Upper lobe of left lung (tissue), 6 donors: Measurements from ENCODE around the gene MYH13. TPM values are rescaled to one million over a fixed set of nuclear protein-coding genes. Genes with fewer than 3 reads are reported as not detected.

Source experiments
- ATAC-seq, 2 donors: fragments of 200-7000 bp; cut with Tn5 transposase; one replicate each; pipeline ENCODE4 v1.9.1; 2022; ENCODE audit warnings: mild to moderate bottlenecking in 2 of 2, moderate library complexity in 2 of 2; ENCODE audit not compliant: low FRiP score in 2 of 2
- DNase-seq, 2 donors: peaks; one replicate each; pipeline ENCODE4 v3.0.0-alpha.2; 2019 to 2020
- H3K27ac ChIP-seq, 4 donors: fragments of 200-600 bp; sonication (generic); one replicate each; pipeline ENCODE4 v1.5.1; 2016 to 2019
- H3K27me3 ChIP-seq, 4 donors: fragments of 200-600 bp; sonication (generic); one replicate each; pipeline ENCODE4 v1.5.1; 2017 to 2019
- H3K36me3 ChIP-seq, 4 donors: fragments of 200-600 bp; sonication (generic); one replicate each; pipeline ENCODE4 v1.5.1; 2016 to 2019
- H3K4me1 ChIP-seq, 4 donors: fragments of 200-600 bp; sonication (generic); one replicate each; pipeline ENCODE4 v1.5.1; 2018 to 2019
- H3K4me3 ChIP-seq, 4 donors: fragments of 200-600 bp; sonication (generic); one replicate each; pipeline ENCODE4 v1.5.1; 2017 to 2019; ENCODE audit warnings: mild to moderate bottlenecking in 2 of 4, moderate library complexity in 1 of 4
- H3K9me3 ChIP-seq, 4 donors: fragments of 200-600 bp; sonication (generic); one replicate each; pipeline ENCODE4 v1.5.1; 2018 to 2019
- EP300 ChIP-seq, 4 donors: sonication (generic); formaldehyde crosslinking; IDR thresholded peaks; one replicate each; pipeline ENCODE4 v1.5.1; 2017; ENCODE audit warnings: antibody characterized with exemption in 4 of 4, control low read depth in 2 of 4
- POLR2A ChIP-seq, 4 donors: fragments of 450-650 bp; IDR thresholded peaks; one replicate each; pipeline ENCODE4 v1.5.1; 2016 to 2017; ENCODE audit warnings: antibody characterized with exemption in 4 of 4, mild to moderate bottlenecking in 2 of 4
- POLR2AphosphoS5 ChIP-seq, 2 donors: sonication (generic); formaldehyde crosslinking; IDR thresholded peaks; one replicate each; pipeline ENCODE4 v1.5.1; 2017; ENCODE audit warnings: antibody characterized with exemption in 2 of 2
- WGBS, 2 donors: methylation state at CpG; one replicate each; pipeline ENCODE4 v1.1.5; 2017 to 2018; 5-methylcytosine and 5-hydroxymethylcytosine counted together
- total RNA-seq, 6 donors: library from RNA; depleted of rRNA in 4 of 6; stranded (reverse); fragments of >200 nt in 4 of 6; gene quantifications; one replicate each; pipeline versions ENCODE4 v1.1.0 to v1.2.1, GENCODE V29; 2016 to 2021
- TF ChIP-seq, protein P1 (sequence below), 6 experiments: fragments of 450-650 bp in 4 of 6; fragments of 200-600 bp in 2 of 6; sonication (generic) in 2 of 6; IDR thresholded peaks; one replicate each; pipeline ENCODE4 v1.5.1; 2016 to 2019; ENCODE audit warnings: antibody characterized with exemption in 6 of 6
- donor health status: DM: no; HTN: no; CAD: no; lungs with moderate emphysema.
- donor health status: DM: no; HTN: yes; CAD: no; lungs with severe emphysema.

MYH13 gene
- total RNA-seq, 6 donors from 2014 or later = 0.09 to 1.0 TPM; not detected in 4

DNA sequence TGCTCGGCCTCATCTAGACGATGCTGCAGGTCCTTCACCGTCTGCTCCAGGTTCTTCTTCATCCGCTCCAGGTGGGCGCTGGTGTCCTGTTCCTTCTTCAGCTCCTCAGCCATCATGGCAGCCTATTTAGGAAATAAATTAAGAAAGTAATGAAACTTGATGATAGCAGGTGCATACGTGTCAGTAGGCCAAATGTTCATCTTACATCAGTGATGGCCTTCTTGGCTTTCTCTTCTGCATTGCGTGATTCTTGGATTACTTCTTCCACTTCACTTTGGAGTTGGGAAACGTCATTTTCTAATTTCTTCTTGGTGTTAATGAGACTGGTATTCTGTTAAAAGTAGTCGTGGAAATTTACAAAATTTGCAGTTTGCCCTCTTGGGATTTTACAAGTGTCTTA lies 20.1 kb upstream of the MYH13 start:
- Histone ChIP-seq H3K27ac (no peak overlapping the region), H3K4me1 (no peaks in the 10 kb centered on the region), H3K36me3 (no peaks in the 10 kb centered on the region), H3K9me3 (no peaks in the 10 kb centered on the region), H3K4me3 (no peak overlapping the region), H3K27me3 (no peaks in the 10 kb centered on the region)
- DNase-seq (no peak), ATAC-seq (no peak)
- TF ChIP-seq POLR2A (IDR thresholded peaks at IDR 0.05) (no peak), EP300 (IDR thresholded peaks at IDR 0.05) (no peak), POLR2AphosphoS5 (IDR thresholded peaks at IDR 0.05) (no peak)
- TF ChIP-seq, protein P1, sequence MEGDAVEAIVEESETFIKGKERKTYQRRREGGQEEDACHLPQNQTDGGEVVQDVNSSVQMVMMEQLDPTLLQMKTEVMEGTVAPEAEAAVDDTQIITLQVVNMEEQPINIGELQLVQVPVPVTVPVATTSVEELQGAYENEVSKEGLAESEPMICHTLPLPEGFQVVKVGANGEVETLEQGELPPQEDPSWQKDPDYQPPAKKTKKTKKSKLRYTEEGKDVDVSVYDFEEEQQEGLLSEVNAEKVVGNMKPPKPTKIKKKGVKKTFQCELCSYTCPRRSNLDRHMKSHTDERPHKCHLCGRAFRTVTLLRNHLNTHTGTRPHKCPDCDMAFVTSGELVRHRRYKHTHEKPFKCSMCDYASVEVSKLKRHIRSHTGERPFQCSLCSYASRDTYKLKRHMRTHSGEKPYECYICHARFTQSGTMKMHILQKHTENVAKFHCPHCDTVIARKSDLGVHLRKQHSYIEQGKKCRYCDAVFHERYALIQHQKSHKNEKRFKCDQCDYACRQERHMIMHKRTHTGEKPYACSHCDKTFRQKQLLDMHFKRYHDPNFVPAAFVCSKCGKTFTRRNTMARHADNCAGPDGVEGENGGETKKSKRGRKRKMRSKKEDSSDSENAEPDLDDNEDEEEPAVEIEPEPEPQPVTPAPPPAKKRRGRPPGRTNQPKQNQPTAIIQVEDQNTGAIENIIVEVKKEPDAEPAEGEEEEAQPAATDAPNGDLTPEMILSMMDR (IDR thresholded peaks at IDR 0.05) = no peak
- 81 to 83% methylated on average over 9 of the region's 9 CpGs for WGBS, 2 donors

DNA sequence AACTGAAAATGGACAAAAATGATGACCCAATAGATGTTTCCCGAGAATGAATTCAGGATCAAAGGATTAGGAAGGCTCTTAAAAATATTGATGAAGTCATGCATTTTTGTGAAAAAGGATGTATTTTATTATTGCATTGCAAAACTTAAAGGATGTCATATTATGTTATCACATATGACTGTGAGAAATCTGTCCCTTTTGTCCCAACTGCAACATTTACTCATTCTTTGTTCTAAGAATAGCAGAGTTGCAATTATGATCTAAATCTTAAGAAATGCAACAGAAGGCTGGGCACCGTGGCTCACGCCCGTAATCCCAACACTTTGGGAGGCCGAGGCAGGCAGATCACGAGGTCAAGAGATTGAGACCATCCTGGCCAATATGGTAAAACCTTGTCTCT lies 13.1 kb upstream of the MYH13 start:
- Histone ChIP-seq H3K36me3 (no peaks in the 10 kb centered on the region), H3K4me3 (no peak overlapping the region)
- WGBS, 2 donors = 70 to 73% methylated on average over 6 of the region's 6 CpGs

DNA sequence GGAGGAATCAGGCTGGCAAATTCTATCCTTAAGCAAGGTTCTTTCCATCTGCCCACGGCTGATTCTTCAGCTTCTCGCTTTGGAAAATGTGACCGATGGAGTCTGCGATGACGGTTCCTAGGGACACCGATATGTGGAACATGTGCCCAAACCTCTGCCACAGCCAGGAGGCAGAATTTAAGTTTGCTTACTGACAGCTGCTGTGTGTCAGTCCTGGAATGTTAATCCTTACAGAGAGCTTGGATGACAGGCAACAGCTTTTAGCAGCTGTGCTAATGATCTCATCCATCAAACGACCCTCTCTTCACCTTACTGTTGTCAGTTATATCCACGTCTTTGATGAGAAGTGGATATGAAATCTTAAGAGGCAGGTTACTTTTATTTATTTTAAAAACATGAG lies 11.4 kb upstream of the MYH13 start:
- Histone ChIP-seq H3K36me3 (no peaks in the 10 kb centered on the region), H3K4me1 (no peaks in the 10 kb centered on the region), H3K27ac (no peak overlapping the region), H3K27me3 (no peaks in the 10 kb centered on the region), H3K9me3 (no peaks in the 10 kb centered on the region), H3K4me3 (no peak overlapping the region)
- ATAC-seq (no peak), DNase-seq (no peak)
- 39 to 45% methylated on average over 8 of the region's 8 CpGs for WGBS, 2 donors
- TF ChIP-seq POLR2A (IDR thresholded peaks at IDR 0.05) (no peak), POLR2AphosphoS5 (IDR thresholded peaks at IDR 0.05) (no peak), EP300 (IDR thresholded peaks at IDR 0.05) (no peak)
- TF ChIP-seq, protein P1 (IDR thresholded peaks at IDR 0.05) = no peak

More for the DNA sequence above, 13.1 kb upstream of the MYH13 start:
- DNase-seq (no peak), ATAC-seq (no peak)
- no peak overlapping the region for H3K27ac ChIP-seq
- H3K27me3 ChIP-seq = no peaks in the 10 kb centered on the region
- no peaks in the 10 kb centered on the region for H3K9me3 ChIP-seq
- TF ChIP-seq POLR2AphosphoS5 (IDR thresholded peaks at IDR 0.05) (no peak), POLR2A (IDR thresholded peaks at IDR 0.05) (no peak), EP300 (IDR thresholded peaks at IDR 0.05) (no peak)
- TF ChIP-seq, protein P1 (IDR thresholded peaks at IDR 0.05) = no peak
- no peaks in the 10 kb centered on the region for H3K4me1 ChIP-seq

DNA sequence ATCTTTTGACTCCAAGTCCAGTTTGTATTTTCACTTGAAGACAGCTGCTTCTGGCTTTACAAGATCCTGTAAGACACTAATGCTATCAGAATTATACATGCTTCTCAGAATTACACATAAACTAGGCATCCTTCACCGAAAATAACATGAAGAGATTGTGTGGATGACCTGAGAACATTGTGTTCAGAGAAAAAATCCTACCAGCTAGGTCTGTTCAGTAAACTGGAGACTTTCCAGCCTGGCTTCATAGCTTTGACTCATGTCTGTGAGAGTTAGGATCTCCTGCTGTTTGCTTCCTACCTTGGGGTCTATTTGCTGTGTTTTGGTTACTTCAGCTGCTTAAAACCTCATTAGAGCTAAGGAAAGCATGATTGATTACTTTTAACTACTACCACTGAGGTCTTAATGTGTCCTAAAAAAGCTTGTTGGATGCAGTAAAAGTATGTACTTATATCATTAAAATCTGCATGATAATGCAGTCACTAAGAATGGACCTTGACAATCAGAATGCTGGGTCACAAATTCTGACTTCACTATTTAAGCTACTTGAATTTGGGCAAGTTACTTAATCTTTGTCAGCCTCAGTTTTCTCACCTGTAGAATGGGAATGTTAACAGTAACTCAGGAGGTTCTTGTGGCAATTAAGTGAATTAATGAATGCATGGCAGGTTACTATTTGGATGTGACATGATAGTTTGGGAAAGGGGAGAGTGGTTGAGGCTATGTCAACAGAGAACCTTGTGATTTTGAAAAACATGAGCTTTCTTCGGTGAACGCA lies 8.0 kb upstream of the MYH13 start:
- no peak for TF ChIP-seq POLR2A (IDR thresholded peaks at IDR 0.05)
- TF ChIP-seq EP300 (IDR thresholded peaks at IDR 0.05) = no peak
- TF ChIP-seq POLR2AphosphoS5 (IDR thresholded peaks at IDR 0.05) = no peak
- TF ChIP-seq, protein P1 (IDR thresholded peaks at IDR 0.05) = no peak
- Histone ChIP-seq H3K27me3 (no peaks in the 10 kb centered on the region), H3K4me3 (no peak overlapping the region), H3K9me3 (no peaks in the 10 kb centered on the region), H3K4me1 (no peaks in the 10 kb centered on the region), H3K27ac (no peak overlapping the region), H3K36me3 (no peaks in the 10 kb centered on the region)
- WGBS, 2 donors = 60 to 62% methylated on average over 3 of the region's 3 CpGs
- DNase-seq = no peak
- no peak for ATAC-seq
